CD14-positive monocyte (primary cell): ENCODE results near the gene BID. TPM values are rescaled to one million over a fixed set of nuclear protein-coding genes. Genes with fewer than 3 reads are reported as not detected.

ENCODE experiments used
- DNase-seq, 3 donors: peaks; one replicate each; pipeline ENCODE4 v3.0.0-alpha.2; 2011 to 2022
- H2AFZ ChIP-seq: 2 replicates; pipeline ENCODE4 v1.6.0; 2012; ENCODE audit warnings: mild to moderate bottlenecking, low read depth, low read length, inconsistent platforms; ENCODE audit not compliant: insufficient read depth, poor library complexity, severe bottlenecking
- H3K27ac ChIP-seq, 2 donors: 1 replicate in 1 of 2; 2 replicates in 1 of 2; pipeline ENCODE4 v1.5.1; 2012 to 2013; ENCODE audit warnings: low read length in 2 of 2, control low read depth in 1 of 2, inconsistent platforms in 1 of 2, low read depth in 1 of 2, mild to moderate bottlenecking in 1 of 2
- H3K27me3 ChIP-seq, 2 donors: one replicate each; pipeline versions ENCODE4 v1.6.0 to v1.6.1; 2011 to 2013; ENCODE audit warnings: low read length in 2 of 2; ENCODE audit not compliant: control insufficient read depth in 2 of 2, insufficient read depth in 2 of 2
- H3K36me3 ChIP-seq, 2 donors: replicated peaks in 1 of 2; 1 replicate in 1 of 2; 2 replicates in 1 of 2; pipeline versions ENCODE4 v1.5.1 to v1.6.1; 2012 to 2013; ENCODE audit warnings: low read length in 2 of 2, control low read depth in 1 of 2, inconsistent platforms in 1 of 2, mild to moderate bottlenecking in 1 of 2; ENCODE audit not compliant: insufficient read depth in 2 of 2, control insufficient read depth in 1 of 2
- H3K4me1 ChIP-seq, 2 donors: 1 replicate in 1 of 2; 2 replicates in 1 of 2; pipeline versions ENCODE4 v1.5.1 to v1.6.1; 2012 to 2013; ENCODE audit warnings: low read length in 2 of 2, control low read depth in 1 of 2, inconsistent platforms in 1 of 2, mild to moderate bottlenecking in 1 of 2, moderate library complexity in 1 of 2; ENCODE audit not compliant: insufficient read depth in 2 of 2, control insufficient read depth in 1 of 2
- H3K4me2 ChIP-seq: replicated peaks from 2 replicates; pipeline ENCODE3; 2012; ENCODE audit warnings: low read length, moderate library complexity, mild to moderate bottlenecking; ENCODE audit not compliant: poor library complexity, severe bottlenecking; ENCODE audit errors: extremely low read depth
- H3K4me3 ChIP-seq, 3 experiments: fragments of 200-600 bp in 1 of 3; sonication (generic) in 1 of 3; replicated peaks in 1 of 3; 1 replicate in 2 of 3; 2 replicates in 1 of 3; pipeline ENCODE4 v1.5.1; 2011 to 2013; ENCODE audit warnings: low read length in 3 of 3, mild to moderate bottlenecking in 3 of 3, control low read depth in 2 of 3, low read depth in 2 of 3, inconsistent platforms in 1 of 3, moderate library complexity in 1 of 3
- H3K79me2 ChIP-seq: 2 replicates; pipeline ENCODE4 v1.6.0; 2012; ENCODE audit warnings: mild to moderate bottlenecking, control low read depth, inconsistent platforms, low read length, moderate library complexity; ENCODE audit not compliant: insufficient read depth
- H3K9ac ChIP-seq: 2 replicates; pipeline ENCODE4 v1.6.0; 2017; ENCODE audit warnings: low read length, mild to moderate bottlenecking; ENCODE audit not compliant: insufficient read depth, poor library complexity, severe bottlenecking
- H3K9me3 ChIP-seq, 2 donors: replicated peaks in 1 of 2; 1 replicate in 1 of 2; 2 replicates in 1 of 2; pipeline versions ENCODE4 v1.5.1 to v1.6.1; 2012 to 2013; ENCODE audit warnings: low read length in 2 of 2, control low read depth in 1 of 2; ENCODE audit not compliant: control insufficient read depth in 1 of 2, insufficient read depth in 1 of 2
- H4K20me1 ChIP-seq: 2 replicates; pipeline ENCODE4 v1.6.0; 2012; ENCODE audit warnings: mild to moderate bottlenecking, low read length, control low read depth, moderate library complexity; ENCODE audit not compliant: insufficient read depth
- H3K27ac Mint-ChIP-seq, 7 donors: one replicate each; pipeline ENCODE4 v1.8.0; 2020; ENCODE audit warnings: mild to moderate bottlenecking in 7 of 7, mixed read lengths in 7 of 7, moderate library complexity in 6 of 7, inconsistent platforms in 2 of 7
- H3K27me3 Mint-ChIP-seq, 3 donors: one replicate each; pipeline ENCODE4 v1.8.0; 2021 to 2022; ENCODE audit warnings: low read depth in 3 of 3, mild to moderate bottlenecking in 3 of 3, mixed read lengths in 3 of 3, moderate library complexity in 3 of 3, inconsistent platforms in 1 of 3
- H3K36me3 Mint-ChIP-seq, 2 donors: one replicate each; pipeline ENCODE4 v1.8.0; 2020; ENCODE audit warnings: mixed read lengths in 2 of 2, inconsistent platforms in 1 of 2, mild to moderate bottlenecking in 1 of 2
- H3K4me1 Mint-ChIP-seq: one replicate; pipeline ENCODE4 v1.8.0; 2020; ENCODE audit warnings: mild to moderate bottlenecking, mixed read lengths
- H3K4me3 Mint-ChIP-seq, 2 donors: one replicate each; pipeline ENCODE4 v1.8.0; 2020; ENCODE audit warnings: mild to moderate bottlenecking in 2 of 2, mixed read lengths in 2 of 2, moderate library complexity in 1 of 2
- H3K9me3 Mint-ChIP-seq, 7 donors: one replicate each; pipeline ENCODE4 v1.8.0; 2020 to 2022; ENCODE audit warnings: mixed read lengths in 7 of 7, mild to moderate bottlenecking in 6 of 7, moderate library complexity in 6 of 7, inconsistent platforms in 2 of 7
- CTCF ChIP-seq: fragments of 200-600 bp; IDR thresholded peaks from one replicate; pipeline ENCODE4 v1.8.0; 2022; ENCODE audit warnings: antibody characterized with exemption, mild to moderate bottlenecking
- WGBS: methylation state at CpG from one replicate; pipeline ENCODE4 v1.1.5; 2013; ENCODE audit warnings: missing lambda C conversion rate; ENCODE audit not compliant: insufficient coverage; 5-methylcytosine and 5-hydroxymethylcytosine counted together
- intact Hi-C, 2 donors: fragments of 100-400 bp; cut with micrococcal nuclease; formaldehyde crosslinking; loops; one replicate each; pipeline versions ENCODE4 v1.15.0 to v1.15.1; 2023
- polyA plus RNA-seq, 3 donors: library from polyadenylated mRNA; depleted of rRNA in 1 of 3; unstranded in 2 of 3; stranded (reverse) in 1 of 3; fragments of 300-500 nt in 2 of 3; fragments of >200 nt in 1 of 3; fragmentation: Illumina TruSeq in 2 of 3; gene quantifications; 1 replicate in 2 of 3; 2 replicates in 1 of 3; pipeline ENCODE4 v1.2.3, GENCODE V29; 2012 to 2021

BID gene
- polyA plus RNA-seq, 3 donors = 199 to 423 (median 391) TPM

GRCh38 chr22:17802411-17802810 lies 28.1 kb upstream of the BID start:
- no peaks in the 10 kb centered on the region for H3K9me3 ChIP-seq
- H3K4me1 ChIP-seq = peaks cover 19 to 24% of the 10 kb centered on the region in 2 donors
- intact Hi-C loops = no loop called here
- H3K27ac ChIP-seq = no peak overlapping the region
- no peak for DNase-seq
- H3K27me3 ChIP-seq = no peaks in the 10 kb centered on the region
- no peak overlapping the region for H3K4me3 ChIP-seq
- Mint-ChIP-seq H3K4me1 (peaks cover 25% of the 10 kb centered on the region), H3K4me3 (no peak overlapping the region), H3K27ac (no peak overlapping the region), H3K36me3 (no peaks in the 10 kb centered on the region), H3K27me3 (peaks cover 0 to 1% (median 0%) of the 10 kb centered on the region in 3 donors), H3K9me3 (peaks cover 0 to 2% (median 0%) of the 10 kb centered on the region in 7 donors)
- no peak overlapping the region for H3K9ac ChIP-seq
- no peak overlapping the region for H3K4me2 ChIP-seq
- H2AFZ ChIP-seq = no peak overlapping the region
- no peaks in the 10 kb centered on the region for H3K36me3 ChIP-seq
- WGBS = 96% methylated on average over 4 of the region's 10 CpGs
- no peaks in the 10 kb centered on the region for H3K79me2 ChIP-seq
- H4K20me1 ChIP-seq = no peaks in the 10 kb centered on the region
- TF ChIP-seq CTCF = no peak

GRCh38 chr22:17797721-17798559 lies 23.7 kb upstream of the BID start:
- Mint-ChIP-seq H3K9me3 (peaks cover 0 to 2% (median 0%) of the 10 kb centered on the region in 7 donors), H3K27ac (peak overlapping the region in 5 of 7 donors; percentile 7 to 75 (median 28)), H3K27me3 (peaks cover 0 to 1% (median 1%) of the 10 kb centered on the region in 3 donors), H3K4me1 (peaks cover 28% of the 10 kb centered on the region), H3K4me3 (no peak overlapping the region), H3K36me3 (no peaks in the 10 kb centered on the region)
- 58% methylated on average over 17 of the region's 23 CpGs for WGBS
- Histone ChIP-seq H4K20me1 (no peaks in the 10 kb centered on the region), H3K79me2 (no peaks in the 10 kb centered on the region), H3K9me3 (no peaks in the 10 kb centered on the region), H3K9ac (peak overlapping the region; percentile 24), H3K27ac (peak overlapping the region; percentile 16 to 59), H2AFZ (no peak overlapping the region), H3K4me2 (peak overlapping the region; percentile 33), H3K36me3 (no peaks in the 10 kb centered on the region), H3K27me3 (no peaks in the 10 kb centered on the region), H3K4me1 (peaks cover 19 to 24% of the 10 kb centered on the region in 2 donors), H3K4me3 (no peak overlapping the region)
- TF ChIP-seq CTCF = no peak
- DNase-seq = peak; percentile 53 to 75 (median 68)
- intact Hi-C loops = no loop called here
